Lower leg skin (tissue), 3 donors: Measurements from ENCODE around the gene QSOX1.

Experiments used
- POLR2A ChIP-seq, 2 donors: fragments of 450-650 bp; IDR thresholded peaks; one replicate each; pipeline ENCODE4 v1.6.1; 2016 to 2017; ENCODE audit warnings: antibody characterized with exemption in 2 of 2, mild to moderate bottlenecking in 1 of 2, moderate library complexity in 1 of 2
- TF ChIP-seq, protein P1 (sequence below), 3 donors: fragments of 450-650 bp; IDR thresholded peaks; one replicate each; pipeline ENCODE4 v1.5.1; 2016; ENCODE audit warnings: antibody characterized with exemption in 3 of 3, mild to moderate bottlenecking in 3 of 3, moderate library complexity in 2 of 3

DNA sequence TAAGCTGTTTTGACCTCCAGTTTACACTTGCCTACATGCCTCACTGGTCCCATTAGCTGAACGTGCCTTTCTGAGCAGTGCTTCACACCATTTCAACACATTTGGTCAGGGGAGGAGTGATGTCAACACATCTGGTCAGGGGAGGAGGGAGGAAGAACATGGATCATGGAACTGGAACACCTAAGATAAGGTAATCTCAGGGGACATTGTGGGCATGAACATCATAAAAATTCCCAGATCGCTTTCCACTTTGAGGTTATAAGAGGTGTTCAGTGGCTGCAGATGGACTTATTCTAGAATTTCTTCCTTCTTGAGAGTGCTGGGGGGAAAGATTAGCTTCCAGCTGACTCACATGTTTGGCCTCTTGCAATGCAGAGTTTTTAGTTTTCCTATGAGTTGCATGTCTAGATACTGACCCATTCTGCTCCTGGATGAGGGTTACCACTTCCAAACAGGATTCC is 2.0 kb downstream of the QSOX1 start:
- TF ChIP-seq, protein P1, sequence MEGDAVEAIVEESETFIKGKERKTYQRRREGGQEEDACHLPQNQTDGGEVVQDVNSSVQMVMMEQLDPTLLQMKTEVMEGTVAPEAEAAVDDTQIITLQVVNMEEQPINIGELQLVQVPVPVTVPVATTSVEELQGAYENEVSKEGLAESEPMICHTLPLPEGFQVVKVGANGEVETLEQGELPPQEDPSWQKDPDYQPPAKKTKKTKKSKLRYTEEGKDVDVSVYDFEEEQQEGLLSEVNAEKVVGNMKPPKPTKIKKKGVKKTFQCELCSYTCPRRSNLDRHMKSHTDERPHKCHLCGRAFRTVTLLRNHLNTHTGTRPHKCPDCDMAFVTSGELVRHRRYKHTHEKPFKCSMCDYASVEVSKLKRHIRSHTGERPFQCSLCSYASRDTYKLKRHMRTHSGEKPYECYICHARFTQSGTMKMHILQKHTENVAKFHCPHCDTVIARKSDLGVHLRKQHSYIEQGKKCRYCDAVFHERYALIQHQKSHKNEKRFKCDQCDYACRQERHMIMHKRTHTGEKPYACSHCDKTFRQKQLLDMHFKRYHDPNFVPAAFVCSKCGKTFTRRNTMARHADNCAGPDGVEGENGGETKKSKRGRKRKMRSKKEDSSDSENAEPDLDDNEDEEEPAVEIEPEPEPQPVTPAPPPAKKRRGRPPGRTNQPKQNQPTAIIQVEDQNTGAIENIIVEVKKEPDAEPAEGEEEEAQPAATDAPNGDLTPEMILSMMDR (IDR thresholded peaks at IDR 0.05): no peak
- no peak for TF ChIP-seq POLR2A (IDR thresholded peaks at IDR 0.05)
